ENCODE data around the gene CCNK. TPM values are rescaled to one million over a fixed set of nuclear protein-coding genes. Genes with fewer than 3 reads are reported as not detected.

The CCNK gene
- total RNA-seq, 1 experiment from 2014 or later = 84.7 TPM

DNA sequence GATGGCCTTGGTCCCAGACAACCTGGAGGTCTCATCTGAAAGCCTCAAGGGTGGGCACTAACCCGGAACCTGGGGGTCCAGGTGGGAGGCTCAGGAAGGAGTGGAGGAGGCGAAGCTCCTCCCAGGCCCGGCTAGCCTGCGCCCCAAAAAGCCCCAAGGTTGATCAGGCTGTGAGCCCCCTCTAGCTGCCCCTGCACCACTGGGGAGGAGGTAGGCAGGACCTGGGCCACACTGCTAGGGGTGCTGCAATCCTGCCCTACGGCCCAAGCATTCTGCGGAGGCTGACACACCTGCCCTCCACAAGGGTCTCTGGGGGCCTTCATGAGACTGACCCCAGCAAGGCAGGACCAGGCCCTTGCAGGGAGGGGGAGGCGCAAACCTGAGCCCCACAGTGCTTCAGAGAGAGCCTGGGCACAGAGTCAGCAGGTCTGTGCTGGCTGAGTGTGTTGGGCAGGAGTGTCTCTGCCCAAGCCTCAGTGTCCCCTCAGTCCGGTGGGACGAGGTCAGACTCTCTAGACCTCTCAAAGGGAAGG, 70.9 kb downstream of the CCNK start:
- H3K4me3 Mint-ChIP-seq = no peak overlapping the region
- ChIA-PET CTCF (interaction anchor here (1.5 kb wide), 1 partner anchor 22 kb away, joined by 4 read pairs; no protein-coding TSS in a partner anchor), POLR2A (no interaction called here)
- TF ChIP-seq, protein P1, sequence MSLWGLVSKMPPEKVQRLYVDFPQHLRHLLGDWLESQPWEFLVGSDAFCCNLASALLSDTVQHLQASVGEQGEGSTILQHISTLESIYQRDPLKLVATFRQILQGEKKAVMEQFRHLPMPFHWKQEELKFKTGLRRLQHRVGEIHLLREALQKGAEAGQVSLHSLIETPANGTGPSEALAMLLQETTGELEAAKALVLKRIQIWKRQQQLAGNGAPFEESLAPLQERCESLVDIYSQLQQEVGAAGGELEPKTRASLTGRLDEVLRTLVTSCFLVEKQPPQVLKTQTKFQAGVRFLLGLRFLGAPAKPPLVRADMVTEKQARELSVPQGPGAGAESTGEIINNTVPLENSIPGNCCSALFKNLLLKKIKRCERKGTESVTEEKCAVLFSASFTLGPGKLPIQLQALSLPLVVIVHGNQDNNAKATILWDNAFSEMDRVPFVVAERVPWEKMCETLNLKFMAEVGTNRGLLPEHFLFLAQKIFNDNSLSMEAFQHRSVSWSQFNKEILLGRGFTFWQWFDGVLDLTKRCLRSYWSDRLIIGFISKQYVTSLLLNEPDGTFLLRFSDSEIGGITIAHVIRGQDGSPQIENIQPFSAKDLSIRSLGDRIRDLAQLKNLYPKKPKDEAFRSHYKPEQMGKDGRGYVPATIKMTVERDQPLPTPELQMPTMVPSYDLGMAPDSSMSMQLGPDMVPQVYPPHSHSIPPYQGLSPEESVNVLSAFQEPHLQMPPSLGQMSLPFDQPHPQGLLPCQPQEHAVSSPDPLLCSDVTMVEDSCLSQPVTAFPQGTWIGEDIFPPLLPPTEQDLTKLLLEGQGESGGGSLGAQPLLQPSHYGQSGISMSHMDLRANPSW (CRISPR knock-in tag; conservative IDR thresholded peaks at IDR 0.05; ENCODE audit: low read depth) = no peak
- H3K36me3 Mint-ChIP-seq = no peaks in the 10 kb centered on the region
- H3K4me1 Mint-ChIP-seq = peaks cover 31% of the 10 kb centered on the region
- no peaks in the 10 kb centered on the region for H3K27me3 Mint-ChIP-seq (ENCODE audit: low read depth)
- DNase-seq (ENCODE audit: low spot score) (no peak), ATAC-seq (no peak)
- H3K9me3 Mint-ChIP-seq = no peaks in the 10 kb centered on the region
- H3K27ac Mint-ChIP-seq = no peak overlapping the region

DNA sequence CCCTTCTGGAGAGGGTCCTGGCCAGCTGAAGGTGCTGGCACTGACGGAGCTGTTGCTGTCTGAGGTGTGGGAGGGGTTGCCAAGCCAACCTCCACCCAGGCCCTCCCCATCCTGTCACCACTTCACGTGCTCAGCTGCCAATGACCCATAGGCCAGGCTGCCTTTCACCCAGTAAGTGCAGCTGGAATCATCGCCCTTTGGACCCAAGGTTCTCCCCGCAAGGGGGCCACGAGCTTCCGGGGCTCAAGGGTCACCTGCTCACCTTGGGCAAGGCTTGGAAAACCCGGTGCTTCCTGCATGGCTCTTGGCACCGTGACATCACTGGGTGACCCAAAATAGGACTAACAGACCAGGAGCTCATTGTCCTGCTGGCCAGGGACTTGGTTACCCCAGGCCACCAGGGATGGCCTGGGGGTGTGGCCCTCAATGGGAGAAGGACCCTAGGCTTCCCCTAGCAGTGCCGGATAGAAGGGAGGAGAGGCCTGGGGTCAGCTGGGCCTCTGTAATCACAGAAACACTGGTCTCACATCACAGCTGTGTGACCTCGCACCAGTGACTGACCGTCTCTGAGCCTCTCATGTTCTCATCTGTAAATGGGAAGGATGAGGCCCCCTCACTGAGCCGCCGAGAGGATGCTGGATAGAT, 71.5 kb downstream of the CCNK start:
- CTCF ChIA-PET = interaction anchor here (1.5 kb wide), 1 partner anchor 22 kb away, joined by 4 read pairs; no protein-coding TSS in a partner anchor
- H3K36me3 Mint-ChIP-seq = no peaks in the 10 kb centered on the region
- H3K4me1 Mint-ChIP-seq = peaks cover 31% of the 10 kb centered on the region
- no peaks in the 10 kb centered on the region for H3K9me3 Mint-ChIP-seq
- TF ChIP-seq, protein P2, sequence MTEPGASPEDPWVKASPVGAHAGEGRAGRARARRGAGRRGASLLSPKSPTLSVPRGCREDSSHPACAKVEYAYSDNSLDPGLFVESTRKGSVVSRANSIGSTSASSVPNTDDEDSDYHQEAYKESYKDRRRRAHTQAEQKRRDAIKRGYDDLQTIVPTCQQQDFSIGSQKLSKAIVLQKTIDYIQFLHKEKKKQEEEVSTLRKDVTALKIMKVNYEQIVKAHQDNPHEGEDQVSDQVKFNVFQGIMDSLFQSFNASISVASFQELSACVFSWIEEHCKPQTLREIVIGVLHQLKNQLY (CRISPR knock-in tag; IDR thresholded peaks at IDR 0.05) = no peak
- TF ChIP-seq ZNF416 (CRISPR knock-in tag; IDR thresholded peaks at IDR 0.05) (no peak), TCF7 (CRISPR knock-in tag; IDR thresholded peaks at IDR 0.05; ENCODE audit: low read depth) (no peak), ZNF232 (CRISPR knock-in tag; IDR thresholded peaks at IDR 0.05) (no peak), GTF2I (CRISPR knock-in tag; conservative IDR thresholded peaks at IDR 0.05) (no peak), GABPB1 (CRISPR knock-in tag; IDR thresholded peaks at IDR 0.05) (peak; percentile 84), FOXJ3 (CRISPR knock-in tag; IDR thresholded peaks at IDR 0.05; ENCODE audit: borderline replicate concordance) (no peak)
- POLR2A ChIA-PET = no interaction called here
- no peak overlapping the region for H3K4me3 Mint-ChIP-seq
- H3K27ac Mint-ChIP-seq = no peak overlapping the region
- H3K27me3 Mint-ChIP-seq (ENCODE audit: low read depth) = no peaks in the 10 kb centered on the region
- ATAC-seq (no peak), DNase-seq (ENCODE audit: low spot score) (no peak)

DNA sequence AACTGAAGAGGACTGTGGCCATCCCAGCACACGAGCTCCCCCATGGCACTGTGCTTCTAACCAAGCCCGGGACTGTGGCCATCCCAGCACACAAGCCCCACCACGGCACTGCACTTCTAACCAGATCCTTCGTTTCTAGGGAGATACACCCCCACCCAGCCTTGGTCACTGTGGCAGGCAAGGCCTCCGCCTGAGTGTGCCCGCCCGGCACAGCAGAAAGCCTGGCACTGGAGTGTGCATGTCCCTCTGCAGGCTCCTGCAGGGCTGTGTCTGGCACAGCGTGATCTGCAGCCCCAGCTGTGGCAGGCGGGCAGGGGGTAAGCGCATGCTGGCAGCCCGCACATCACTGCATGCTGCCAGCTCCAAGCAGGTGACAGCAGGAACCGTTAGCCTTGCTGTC, 73.0 kb downstream of the CCNK start:
- CTCF ChIA-PET = no interaction called here
- POLR2A ChIA-PET = no interaction called here
- H3K36me3 Mint-ChIP-seq = no peaks in the 10 kb centered on the region; the same call in 1 of the 2 replicates
- TF ChIP-seq, protein P3, sequence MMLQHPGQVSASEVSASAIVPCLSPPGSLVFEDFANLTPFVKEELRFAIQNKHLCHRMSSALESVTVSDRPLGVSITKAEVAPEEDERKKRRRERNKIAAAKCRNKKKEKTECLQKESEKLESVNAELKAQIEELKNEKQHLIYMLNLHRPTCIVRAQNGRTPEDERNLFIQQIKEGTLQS (CRISPR knock-in tag; conservative IDR thresholded peaks at IDR 0.05) = no peak
- TF ChIP-seq GRHL2 (CRISPR knock-in tag; IDR thresholded peaks at IDR 0.05; ENCODE audit: insufficient replicate concordance, severe bottlenecking) (no peak), ZBTB21 (CRISPR knock-in tag; IDR thresholded peaks at IDR 0.05; ENCODE audit: borderline replicate concordance) (no peak)
- TF ChIP-seq, protein P4, sequence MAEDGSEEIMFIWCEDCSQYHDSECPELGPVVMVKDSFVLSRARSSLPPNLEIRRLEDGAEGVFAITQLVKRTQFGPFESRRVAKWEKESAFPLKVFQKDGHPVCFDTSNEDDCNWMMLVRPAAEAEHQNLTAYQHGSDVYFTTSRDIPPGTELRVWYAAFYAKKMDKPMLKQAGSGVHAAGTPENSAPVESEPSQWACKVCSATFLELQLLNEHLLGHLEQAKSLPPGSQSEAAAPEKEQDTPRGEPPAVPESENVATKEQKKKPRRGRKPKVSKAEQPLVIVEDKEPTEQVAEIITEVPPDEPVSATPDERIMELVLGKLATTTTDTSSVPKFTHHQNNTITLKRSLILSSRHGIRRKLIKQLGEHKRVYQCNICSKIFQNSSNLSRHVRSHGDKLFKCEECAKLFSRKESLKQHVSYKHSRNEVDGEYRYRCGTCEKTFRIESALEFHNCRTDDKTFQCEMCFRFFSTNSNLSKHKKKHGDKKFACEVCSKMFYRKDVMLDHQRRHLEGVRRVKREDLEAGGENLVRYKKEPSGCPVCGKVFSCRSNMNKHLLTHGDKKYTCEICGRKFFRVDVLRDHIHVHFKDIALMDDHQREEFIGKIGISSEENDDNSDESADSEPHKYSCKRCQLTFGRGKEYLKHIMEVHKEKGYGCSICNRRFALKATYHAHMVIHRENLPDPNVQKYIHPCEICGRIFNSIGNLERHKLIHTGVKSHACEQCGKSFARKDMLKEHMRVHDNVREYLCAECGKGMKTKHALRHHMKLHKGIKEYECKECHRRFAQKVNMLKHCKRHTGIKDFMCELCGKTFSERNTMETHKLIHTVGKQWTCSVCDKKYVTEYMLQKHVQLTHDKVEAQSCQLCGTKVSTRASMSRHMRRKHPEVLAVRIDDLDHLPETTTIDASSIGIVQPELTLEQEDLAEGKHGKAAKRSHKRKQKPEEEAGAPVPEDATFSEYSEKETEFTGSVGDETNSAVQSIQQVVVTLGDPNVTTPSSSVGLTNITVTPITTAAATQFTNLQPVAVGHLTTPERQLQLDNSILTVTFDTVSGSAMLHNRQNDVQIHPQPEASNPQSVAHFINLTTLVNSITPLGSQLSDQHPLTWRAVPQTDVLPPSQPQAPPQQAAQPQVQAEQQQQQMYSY (CRISPR knock-in tag; IDR thresholded peaks at IDR 0.05) = peak; percentile 43; the same call in 1 of the 2 replicates
- TF ChIP-seq, protein P5, sequence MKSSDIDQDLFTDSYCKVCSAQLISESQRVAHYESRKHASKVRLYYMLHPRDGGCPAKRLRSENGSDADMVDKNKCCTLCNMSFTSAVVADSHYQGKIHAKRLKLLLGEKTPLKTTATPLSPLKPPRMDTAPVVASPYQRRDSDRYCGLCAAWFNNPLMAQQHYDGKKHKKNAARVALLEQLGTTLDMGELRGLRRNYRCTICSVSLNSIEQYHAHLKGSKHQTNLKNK (CRISPR knock-in tag; IDR thresholded peaks at IDR 0.05) = no peak
- TF ChIP-seq, protein P6, sequence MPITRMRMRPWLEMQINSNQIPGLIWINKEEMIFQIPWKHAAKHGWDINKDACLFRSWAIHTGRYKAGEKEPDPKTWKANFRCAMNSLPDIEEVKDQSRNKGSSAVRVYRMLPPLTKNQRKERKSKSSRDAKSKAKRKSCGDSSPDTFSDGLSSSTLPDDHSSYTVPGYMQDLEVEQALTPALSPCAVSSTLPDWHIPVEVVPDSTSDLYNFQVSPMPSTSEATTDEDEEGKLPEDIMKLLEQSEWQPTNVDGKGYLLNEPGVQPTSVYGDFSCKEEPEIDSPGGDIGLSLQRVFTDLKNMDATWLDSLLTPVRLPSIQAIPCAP (CRISPR knock-in tag; IDR thresholded peaks at IDR 0.05) = no peak
- TF ChIP-seq, protein P7, sequence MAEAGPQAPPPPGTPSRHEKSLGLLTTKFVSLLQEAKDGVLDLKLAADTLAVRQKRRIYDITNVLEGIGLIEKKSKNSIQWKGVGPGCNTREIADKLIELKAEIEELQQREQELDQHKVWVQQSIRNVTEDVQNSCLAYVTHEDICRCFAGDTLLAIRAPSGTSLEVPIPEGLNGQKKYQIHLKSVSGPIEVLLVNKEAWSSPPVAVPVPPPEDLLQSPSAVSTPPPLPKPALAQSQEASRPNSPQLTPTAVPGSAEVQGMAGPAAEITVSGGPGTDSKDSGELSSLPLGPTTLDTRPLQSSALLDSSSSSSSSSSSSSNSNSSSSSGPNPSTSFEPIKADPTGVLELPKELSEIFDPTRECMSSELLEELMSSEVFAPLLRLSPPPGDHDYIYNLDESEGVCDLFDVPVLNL (CRISPR knock-in tag; IDR thresholded peaks at IDR 0.05; ENCODE audit: borderline replicate concordance, low read depth) = no peak
- H3K4me3 Mint-ChIP-seq = no peak overlapping the region
- H3K9me3 Mint-ChIP-seq = peaks cover 4% of the 10 kb centered on the region; the same call in 1 of the 2 replicates
- no peak for DNase-seq (ENCODE audit: low spot score)
- H3K27me3 Mint-ChIP-seq (ENCODE audit: low read depth) = no peaks in the 10 kb centered on the region
- H3K4me1 Mint-ChIP-seq = peaks cover 25% of the 10 kb centered on the region
- peak overlapping the region; percentile 49; the same call in 1 of the 2 replicates for H3K27ac Mint-ChIP-seq
- no peak for ATAC-seq

All from WTC11 (cell line).